T-helper 1 cell treated with Interleukin-12 subunit alpha and Interleukin-12 subunit beta and Interleukin-4 antibody, amounts not matched to agents 30 ng/mL and 1 ng/mL, for 36 hours (primary cell): Measurements from ENCODE around the gene RFX3. TPM values are rescaled to one million over a fixed set of nuclear protein-coding genes. Genes with fewer than 3 reads are reported as not detected.
"Not testable (repeated sequence)": the region's sequence is repeated elsewhere in the genome, so short reads cannot be mapped to it uniquely, and the experiment has no call there.

ENCODE experiments used
- intact Hi-C: fragments of 100-400 bp; cut with micrococcal nuclease; formaldehyde crosslinking; loops from one replicate; pipeline ENCODE4 v1.15.1; 2024
- total RNA-seq: library from RNA; stranded (reverse); gene quantifications from 2 replicates; pipeline ENCODE4 v1.2.3, GENCODE V29; 2022

The RFX3 gene
- total RNA-seq, 1 donor from 2014 or later = 13.5 TPM

GRCh38 chr9:3361689-3362392, 164.0 kb downstream of the RFX3 start:
- intact Hi-C loops = no loop called here

- intact Hi-C loops = no loop called here
Observed at GRCh38 chr9:3361116-3361515, 164.7 kb downstream of the RFX3 start.

GRCh38 chr9:3360245-3360644, 165.6 kb downstream of the RFX3 start:
- intact Hi-C loops = no loop called here

GRCh38 chr9:3359778-3360177, 166.0 kb downstream of the RFX3 start:
- intact Hi-C loops = no loop called here

- intact Hi-C loops = no loop called here
Observed at GRCh38 chr9:3359048-3359692, 166.6 kb downstream of the RFX3 start.

- intact Hi-C loops = no loop called here
Observed at GRCh38 chr9:3348169-3348568, 177.6 kb downstream of the RFX3 start.

GRCh38 chr9:3346549-3346948, 179.3 kb downstream of the RFX3 start:
- intact Hi-C loops = no loop called here

- intact Hi-C loops = no loop called here
Observed at GRCh38 chr9:3343671-3344070, 182.1 kb downstream of the RFX3 start.

GRCh38 chr9:3342159-3342777, 183.5 kb downstream of the RFX3 start:
- intact Hi-C loops = no loop called here

GRCh38 chr9:3337515-3338225, 188.1 kb downstream of the RFX3 start:
- intact Hi-C loops = no loop called here

GRCh38 chr9:3336951-3337350, 188.8 kb downstream of the RFX3 start:
- intact Hi-C loops = no loop called here

- intact Hi-C loops = no loop called here
Observed at GRCh38 chr9:3332802-3333201, 193.0 kb downstream of the RFX3 start.

- intact Hi-C loops = loop anchor here (2.0 kb wide), 1 partner anchor 109 kb away; no protein-coding TSS in a partner anchor
Observed at GRCh38 chr9:3331801-3332200, 194.0 kb downstream of the RFX3 start.

GRCh38 chr9:3330792-3331420, 194.9 kb downstream of the RFX3 start:
- intact Hi-C loops = loop anchor here (2.0 kb wide), 1 partner anchor 110 kb away; no protein-coding TSS in a partner anchor

GRCh38 chr9:3329361-3329760, 196.4 kb downstream of the RFX3 start:
- intact Hi-C loops = no loop called here

- intact Hi-C loops = no loop called here
Observed at GRCh38 chr9:3323714-3324113, 202.1 kb downstream of the RFX3 start.

GRCh38 chr9:3321186-3321585, 204.6 kb downstream of the RFX3 start:
- intact Hi-C loops = no loop called here

- intact Hi-C loops = not testable (repeated sequence)
Observed at GRCh38 chr9:3312595-3312994, 213.2 kb downstream of the RFX3 start.

GRCh38 chr9:3308609-3309008, 217.2 kb downstream of the RFX3 start:
- intact Hi-C loops = no loop called here

- intact Hi-C loops = not testable (repeated sequence)
Observed at GRCh38 chr9:3304388-3304787, 221.4 kb downstream of the RFX3 start.

GRCh38 chr9:3299872-3300271, 225.9 kb downstream of the RFX3 start:
- intact Hi-C loops = no loop called here
